GM10248 (cell line): ENCODE data around the gene LMX1A.

Experiments
- CTCF ChIA-PET: fragments of 300-600 bp; sonication (Branson Sonifier 250); formaldehyde crosslinking; extraction: SDS; loops from one replicate; lab custom pipeline; 2021; ENCODE audit warnings: antibody characterized with exemption; lab: Yijun Ruan, JAX
- POLR2A ChIA-PET: fragments of 350-650 bp; sonication (Branson Sonifier 250); formaldehyde crosslinking; extraction: SDS; loops from one replicate; lab custom pipeline; 2020; ENCODE audit warnings: antibody characterized with exemption; lab: Yijun Ruan, JAX
- DNase-seq: peaks from one replicate; pipeline ENCODE4 v3.0.0; 2012; ENCODE audit errors: extremely low spot score
- CTCF ChIP-seq: IDR thresholded peaks from 2 replicates; pipeline ENCODE4 v1.5.1; 2012; ENCODE audit warnings: mild to moderate bottlenecking, low read depth; ENCODE audit errors: extremely low read depth, missing control alignments, control extremely low read depth

Gene LMX1A

GRCh38 chr1:165350840-165351239 lies 5.7 kb downstream of the LMX1A start:
- POLR2A ChIA-PET, result no interaction called here
- CTCF ChIA-PET, result interaction anchor here (0.9 to 4.5 kb wide), 3 partner anchors 9 to 41 kb away, joined by 3 to 40 read pairs (median 4); no protein-coding TSS in a partner anchor
- DNase-seq, result no peak
- TF ChIP-seq CTCF, result no peak

- no peak for DNase-seq
- no peak for TF ChIP-seq CTCF
- CTCF ChIA-PET, result interaction anchor here (1.4 to 1.9 kb wide), 3 partner anchors 22 to 216 kb away, joined by 4 to 10 read pairs (median 6); no protein-coding TSS in a partner anchor
- POLR2A ChIA-PET, result no interaction called here
Observed at GRCh38 chr1:165345502-165345901, 11.0 kb downstream of the LMX1A start.

GRCh38 chr1:165344736-165345135 lies 11.8 kb downstream of the LMX1A start:
- ChIA-PET POLR2A (no interaction called here), CTCF (interaction anchor here (1.4 to 1.9 kb wide), 3 partner anchors 23 to 215 kb away, joined by 4 to 10 read pairs (median 6); no protein-coding TSS in a partner anchor)
- TF ChIP-seq CTCF, result no peak
- no peak for DNase-seq

GRCh38 chr1:165344198-165344597 lies 12.3 kb downstream of the LMX1A start:
- CTCF ChIA-PET, result interaction anchor here (1.3 to 1.9 kb wide), 4 partner anchors 23 to 215 kb away, joined by 4 to 10 read pairs (median 6); no protein-coding TSS in a partner anchor

GRCh38 chr1:165342587-165342986 lies 13.9 kb downstream of the LMX1A start:
- POLR2A ChIA-PET, result no interaction called here
- DNase-seq, result no peak
- TF ChIP-seq CTCF, result no peak
- CTCF ChIA-PET, result interaction anchor here (1.0 to 1.9 kb wide), 6 partner anchors 8 to 85 kb away, joined by 3 to 6 read pairs (median 4); no protein-coding TSS in a partner anchor

More at GRCh38 chr1:165344198-165344597, 12.3 kb downstream of the LMX1A start:
- POLR2A ChIA-PET, result no interaction called here
- no peak for TF ChIP-seq CTCF
- no peak for DNase-seq

- no peak for TF ChIP-seq CTCF
- DNase-seq, result no peak
- ChIA-PET CTCF (interaction anchor here (1.0 to 1.9 kb wide), 5 partner anchors 8 to 85 kb away, joined by 3 to 6 read pairs (median 4); no protein-coding TSS in a partner anchor), POLR2A (no interaction called here)
Observed at GRCh38 chr1:165342168-165342567, 14.3 kb downstream of the LMX1A start.

GRCh38 chr1:165339164-165339563 lies 17.4 kb downstream of the LMX1A start:
- no peak for TF ChIP-seq CTCF
- CTCF ChIA-PET, result interaction anchor here (1.1 to 6.1 kb wide), 3 partner anchors 29 to 586 kb away, joined by 3 to 43 read pairs (median 4); no protein-coding TSS in a partner anchor
- DNase-seq, result no peak
- POLR2A ChIA-PET, result no interaction called here
